SJCRH30 (cell line): ENCODE data around the gene BPIFB4. TPM values are rescaled to one million over a fixed set of nuclear protein-coding genes. Genes with fewer than 3 reads are reported as not detected.
"Not testable (repeated sequence)": the region's sequence is repeated elsewhere in the genome, so short reads cannot be mapped to it uniquely, and the experiment has no call there.

Experiments
- DNase-seq, 2 experiments: peaks; one replicate each; pipeline ENCODE4 v3.0.0-alpha.2; 2015 to 2020
- H3K27ac ChIP-seq: fragments of 250-450 bp; sonication (Bioruptor Pico); 2 replicates; pipeline ENCODE4 v1.5.1; 2020; ENCODE audit warnings: mild to moderate bottlenecking, moderate library complexity
- H3K27me3 ChIP-seq: fragments of 250-450 bp; sonication (Bioruptor Pico); 2 replicates; pipeline ENCODE4 v1.5.1; 2020; ENCODE audit warnings: mild to moderate bottlenecking, moderate library complexity
- H3K36me3 ChIP-seq: fragments of 250-450 bp; sonication (Bioruptor Pico); 2 replicates; pipeline ENCODE4 v1.5.1; 2020; ENCODE audit warnings: mild to moderate bottlenecking, moderate library complexity
- H3K4me1 ChIP-seq: fragments of 250-450 bp; sonication (Bioruptor Pico); 2 replicates; pipeline ENCODE4 v1.5.1; 2020; ENCODE audit warnings: mild to moderate bottlenecking, moderate library complexity
- H3K4me3 ChIP-seq: fragments of 250-450 bp; sonication (Bioruptor Pico); 2 replicates; pipeline ENCODE4 v1.5.1; 2020; ENCODE audit warnings: mild to moderate bottlenecking, moderate library complexity
- H3K9me3 ChIP-seq: fragments of 250-450 bp; sonication (Bioruptor Pico); replicated peaks from 2 replicates; pipeline ENCODE4 v1.5.1; 2020; ENCODE audit warnings: mild to moderate bottlenecking, moderate library complexity
- total RNA-seq: library from RNA; depleted of rRNA; stranded (reverse); fragments of >200 nt; shearing (Covaris generic); gene quantifications from 2 replicates; pipeline ENCODE4 v1.2.3, GENCODE V29; 2014; rRNA removed

BPIFB4 gene
- total RNA-seq, result 3.2 and 3.9 TPM in 2 replicates

- Histone ChIP-seq H3K36me3 (no peaks in the 10 kb centered on the region), H3K4me1 (peaks cover 40% of the 10 kb centered on the region), H3K4me3 (no peak within 1 kb of the TSS; the same call in 1 of the 2 replicates), H3K27ac (peak within 1 kb of the TSS; percentile 25; the same call in 1 of the 2 replicates), H3K9me3 (no peaks in the 10 kb centered on the region), H3K27me3 (no peaks in the 10 kb centered on the region)
- DNase-seq, result peak; percentile 81 to 84
These were observed at the start of gene BPIFB4 for GRCh38 chr20:33079259-33079658. TSS of gene BPIFB4 (plus strand) at chr20:33079643. CDS start at chr20:33081527, 1,884 bp downstream.

DNA sequence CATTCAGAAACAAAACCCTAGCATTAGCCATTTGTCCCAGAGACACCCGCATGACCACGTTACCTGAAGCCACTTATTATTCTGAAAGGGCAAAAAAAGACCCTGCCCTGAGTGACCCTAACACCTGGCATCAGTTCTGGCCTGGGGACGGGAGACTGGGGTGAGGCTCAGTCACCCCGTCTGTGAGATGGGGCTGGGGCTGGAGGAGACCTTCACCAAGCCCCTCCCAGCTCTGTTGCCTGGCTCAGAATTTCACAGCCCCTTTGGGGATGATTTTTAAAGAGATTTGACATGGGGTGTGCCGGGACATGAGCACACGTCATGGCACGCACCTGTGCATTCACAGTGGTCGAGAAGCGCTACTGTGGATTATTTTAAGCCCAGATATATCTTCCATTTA is 49.4 kb upstream of the BPIFB4 start:
- no peak overlapping the region for H3K27ac ChIP-seq
- H3K9me3 ChIP-seq, result no peaks in the 10 kb centered on the region
- no peaks in the 10 kb centered on the region for H3K36me3 ChIP-seq
- H3K4me3 ChIP-seq, result no peak overlapping the region
- DNase-seq, result no peak
- H3K27me3 ChIP-seq, result peaks cover 6% of the 10 kb centered on the region
- no peaks in the 10 kb centered on the region for H3K4me1 ChIP-seq

DNA sequence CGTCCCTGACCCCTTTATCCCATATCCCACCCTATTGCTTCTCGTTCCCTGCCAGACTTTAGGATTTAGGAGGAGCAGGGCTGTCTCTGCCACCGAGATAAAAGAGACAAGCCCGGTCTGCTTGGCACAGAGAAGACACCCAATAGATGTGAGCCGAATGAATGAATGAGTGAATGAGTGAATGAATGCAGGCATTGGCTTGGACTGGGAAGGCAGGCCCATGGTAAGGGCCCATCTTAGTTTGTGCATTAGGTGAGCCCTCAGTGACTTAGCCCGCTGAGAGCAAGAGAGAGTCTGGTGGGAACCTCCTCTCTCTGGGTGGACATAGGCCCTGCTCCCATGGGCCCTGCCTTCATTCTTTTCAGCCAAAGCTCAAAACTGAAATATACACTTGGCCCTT is 48.9 kb upstream of the BPIFB4 start:
- Histone ChIP-seq H3K9me3 (no peaks in the 10 kb centered on the region), H3K4me1 (no peaks in the 10 kb centered on the region), H3K36me3 (no peaks in the 10 kb centered on the region), H3K27ac (no peak overlapping the region), H3K4me3 (no peak overlapping the region), H3K27me3 (peaks cover 6% of the 10 kb centered on the region)
- no peak for DNase-seq

DNA sequence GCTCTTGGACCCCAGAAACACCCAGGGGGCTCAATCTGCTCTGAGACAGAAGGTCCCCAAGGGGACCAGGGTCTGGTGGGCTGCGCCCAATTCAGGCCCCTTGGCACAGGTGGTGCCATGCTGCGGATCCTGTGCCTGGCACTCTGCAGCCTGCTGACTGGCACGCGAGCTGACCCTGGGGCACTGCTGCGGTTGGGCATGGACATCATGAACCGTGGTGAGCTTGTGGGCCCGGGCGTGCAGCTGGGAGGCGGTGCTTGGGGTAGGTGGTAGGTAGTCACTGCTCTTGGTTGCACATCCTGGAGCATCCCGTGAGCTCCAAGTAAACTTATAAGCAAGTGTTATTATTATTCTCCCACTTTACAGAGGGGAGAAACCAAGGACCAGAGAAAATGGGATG is 47.9 kb upstream of the BPIFB4 start, which contains the start of gene BPIFB6:
Gene BPIFB6, plus strand, starts transcription at position 118 of the 400 bp plus-strand sequence. Its CDS starts 0 bp downstream, at position 118.
- peaks cover 4% of the 10 kb centered on the region; the same call in 1 of the 2 replicates for H3K4me1 ChIP-seq
- H3K27me3 ChIP-seq, result peaks cover 6% of the 10 kb centered on the region
- H3K36me3 ChIP-seq, result no peaks in the 10 kb centered on the region
- no peak for DNase-seq
- no peaks in the 10 kb centered on the region for H3K9me3 ChIP-seq
- H3K27ac ChIP-seq, result no peak within 1 kb of the TSS
- no peak within 1 kb of the TSS for H3K4me3 ChIP-seq

DNA sequence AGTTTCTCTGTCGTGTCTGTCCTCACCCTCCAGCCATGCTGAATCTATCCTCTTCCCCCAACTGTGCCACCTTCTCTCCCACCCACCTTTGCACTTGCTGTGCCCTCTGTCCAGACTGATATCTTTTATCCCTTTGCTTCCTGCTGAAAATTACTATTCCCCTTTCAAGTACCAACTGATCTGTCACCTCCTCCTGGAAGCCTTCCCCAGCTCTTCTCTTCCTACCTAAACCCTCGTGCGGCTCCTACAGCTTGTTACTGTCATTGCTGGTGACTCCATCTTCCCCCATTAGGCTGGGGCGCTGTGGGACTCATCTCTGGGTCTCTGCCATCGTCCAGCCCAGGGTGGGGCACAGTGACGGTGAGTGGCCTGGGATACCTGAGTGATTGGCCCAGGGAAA is 46.9 kb upstream of the BPIFB4 start:
- no peaks in the 10 kb centered on the region for H3K9me3 ChIP-seq
- peaks cover 4% of the 10 kb centered on the region; the same call in 1 of the 2 replicates for H3K4me1 ChIP-seq
- H3K4me3 ChIP-seq, result no peak overlapping the region
- no peak overlapping the region for H3K27ac ChIP-seq
- no peaks in the 10 kb centered on the region for H3K36me3 ChIP-seq
- H3K27me3 ChIP-seq, result peaks cover 6% of the 10 kb centered on the region
- DNase-seq, result no peak

DNA sequence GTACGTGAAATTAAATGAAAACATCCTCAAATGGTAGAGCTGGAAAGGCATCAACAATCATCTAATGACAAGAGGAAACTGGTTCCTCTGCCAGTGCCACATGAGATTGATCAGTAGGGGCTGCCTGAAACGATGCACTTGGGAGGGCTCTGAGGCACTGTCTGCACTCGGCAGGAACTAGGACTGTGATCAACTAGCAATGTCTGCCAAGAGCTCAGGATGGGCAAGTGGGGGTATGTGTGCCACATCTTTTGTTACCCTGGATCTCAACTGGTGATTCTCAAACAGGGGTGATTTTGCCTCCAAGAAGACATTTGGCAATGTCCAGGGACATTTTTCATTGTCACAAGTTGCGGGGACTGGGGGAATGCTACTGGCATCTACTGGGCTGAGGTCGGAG is 46.1 kb upstream of the BPIFB4 start:
- Histone ChIP-seq H3K4me1 (peaks cover 4% of the 10 kb centered on the region; the same call in 1 of the 2 replicates), H3K36me3 (no peaks in the 10 kb centered on the region), H3K27ac (no peak overlapping the region), H3K9me3 (no peaks in the 10 kb centered on the region), H3K27me3 (peaks cover 5% of the 10 kb centered on the region; the same call in 1 of the 2 replicates), H3K4me3 (no peak overlapping the region)
- DNase-seq, result no peak

DNA sequence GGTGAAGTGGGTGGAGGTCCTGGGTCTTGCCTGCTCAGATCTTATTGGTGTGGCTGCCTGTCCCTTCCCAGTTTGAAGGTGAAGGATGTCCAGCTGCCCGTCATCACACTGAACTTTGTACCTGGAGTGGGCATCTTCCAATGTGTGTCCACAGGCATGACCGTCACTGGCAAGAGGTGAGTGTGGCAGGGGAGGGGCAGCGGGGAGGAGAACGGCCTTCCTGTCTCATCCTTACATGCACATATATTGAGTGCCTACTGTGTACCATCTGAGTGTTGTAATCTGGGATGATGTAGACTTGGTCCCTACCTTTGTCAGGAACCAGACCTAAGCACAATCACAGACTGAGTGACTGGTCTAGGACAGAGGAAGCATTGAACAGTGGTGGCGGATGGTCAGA is 45.3 kb upstream of the BPIFB4 start:
- H3K4me3 ChIP-seq, result no peak overlapping the region
- no peak for DNase-seq
- H3K27me3 ChIP-seq, result no peaks in the 10 kb centered on the region; the same call in 1 of the 2 replicates
- peaks cover 4% of the 10 kb centered on the region; the same call in 1 of the 2 replicates for H3K4me1 ChIP-seq
- H3K36me3 ChIP-seq, result no peaks in the 10 kb centered on the region
- H3K9me3 ChIP-seq, result no peaks in the 10 kb centered on the region
- H3K27ac ChIP-seq, result no peak overlapping the region

DNA sequence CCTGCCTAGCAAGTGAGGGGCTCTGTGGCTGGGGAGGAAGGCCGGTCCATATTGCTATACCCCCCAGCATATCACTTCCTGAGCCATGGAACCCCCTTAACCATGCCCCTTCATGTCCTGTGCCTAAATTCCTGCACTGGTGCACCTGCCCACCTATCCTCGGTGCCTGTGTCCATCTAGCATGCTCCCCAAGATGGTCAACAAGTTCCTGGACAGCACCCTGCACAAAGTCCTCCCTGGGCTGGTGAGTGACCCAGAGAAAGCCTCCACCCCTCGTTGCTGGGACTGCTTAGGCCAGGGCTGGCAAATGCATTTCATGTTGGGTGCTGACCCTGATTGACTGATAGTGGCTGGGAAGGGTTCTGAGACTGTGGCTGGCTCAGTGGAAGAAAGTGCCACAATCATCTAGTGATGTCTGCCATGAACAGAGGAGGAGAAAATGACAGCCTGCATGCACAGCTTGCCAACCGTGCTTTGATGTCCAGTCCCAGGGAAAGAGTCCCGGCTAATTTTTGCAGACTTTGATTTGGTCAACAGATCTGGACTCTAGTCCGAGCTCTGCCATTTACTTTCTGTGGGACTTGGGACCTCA is 44.4 kb upstream of the BPIFB4 start:
- peaks cover 4% of the 10 kb centered on the region; the same call in 1 of the 2 replicates for H3K4me1 ChIP-seq
- no peaks in the 10 kb centered on the region for H3K36me3 ChIP-seq
- no peaks in the 10 kb centered on the region; the same call in 1 of the 2 replicates for H3K27me3 ChIP-seq
- no peak overlapping the region for H3K27ac ChIP-seq
- DNase-seq, result no peak
- no peak overlapping the region for H3K4me3 ChIP-seq
- H3K9me3 ChIP-seq, result no peaks in the 10 kb centered on the region

- Histone ChIP-seq H3K27ac (no peak overlapping the region), H3K4me3 (no peak overlapping the region)
These were observed 42.0 kb upstream of the BPIFB4 start for GRCh38 chr20:33037456-33037855.

DNA sequence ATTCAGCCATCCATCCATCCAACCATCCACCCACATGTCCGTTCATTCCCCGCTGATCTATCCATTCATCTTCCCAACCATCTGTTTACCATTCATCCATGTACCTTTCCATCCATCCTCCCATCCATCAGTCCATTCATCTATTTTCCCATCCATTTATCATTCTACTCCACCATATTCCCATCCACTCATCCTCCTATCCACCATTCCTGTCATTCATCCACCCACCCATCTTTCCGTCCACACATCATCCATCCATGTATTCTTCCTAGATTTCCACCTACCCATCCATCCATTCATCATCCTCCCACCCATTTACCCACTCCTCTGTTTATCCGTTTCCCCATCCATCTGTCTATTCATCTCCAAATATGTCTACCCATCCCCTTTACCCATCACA is 41.2 kb upstream of the BPIFB4 start:
- no peaks in the 10 kb centered on the region for H3K36me3 ChIP-seq
- DNase-seq, result no peak
- no peak overlapping the region for H3K4me3 ChIP-seq
- no peak overlapping the region for H3K27ac ChIP-seq
- no peaks in the 10 kb centered on the region for H3K9me3 ChIP-seq
- H3K4me1 ChIP-seq, result peaks cover 4% of the 10 kb centered on the region; the same call in 1 of the 2 replicates
- no peaks in the 10 kb centered on the region for H3K27me3 ChIP-seq

More at GRCh38 chr20:33037456-33037855, 42.0 kb upstream of the BPIFB4 start:
- DNase-seq, result peak; percentile 71 to 73
- peaks cover 4% of the 10 kb centered on the region; the same call in 1 of the 2 replicates for H3K4me1 ChIP-seq
- H3K9me3 ChIP-seq, result no peaks in the 10 kb centered on the region
- H3K27me3 ChIP-seq, result no peaks in the 10 kb centered on the region
- H3K36me3 ChIP-seq, result no peaks in the 10 kb centered on the region

DNA sequence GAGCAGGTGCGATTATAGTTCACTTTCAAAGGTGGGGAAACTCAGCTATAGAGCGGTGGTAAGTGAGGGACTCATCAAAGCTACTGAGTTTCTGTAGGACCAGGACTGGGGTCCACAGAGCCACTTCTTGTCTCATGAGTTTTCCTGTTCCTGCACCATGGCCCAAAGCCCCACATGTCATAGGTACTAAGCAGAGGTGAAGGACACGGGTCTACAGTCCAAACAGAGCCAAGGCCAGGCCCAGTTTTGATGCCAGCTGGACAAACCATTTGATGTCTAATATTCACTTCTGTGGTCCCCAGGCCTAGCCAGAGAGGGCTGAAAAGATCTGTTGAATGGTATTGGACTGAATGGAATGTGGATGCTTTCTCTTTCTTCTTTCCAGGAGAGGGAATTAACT is 37.0 kb upstream of the BPIFB4 start:
- no peaks in the 10 kb centered on the region for H3K4me1 ChIP-seq
- H3K9me3 ChIP-seq, result peaks cover 9% of the 10 kb centered on the region; the same call in 1 of the 2 replicates
- no peak for DNase-seq
- H3K27me3 ChIP-seq, result no peaks in the 10 kb centered on the region
- H3K36me3 ChIP-seq, result no peaks in the 10 kb centered on the region
- H3K4me3 ChIP-seq, result no peak overlapping the region
- no peak overlapping the region for H3K27ac ChIP-seq

DNA sequence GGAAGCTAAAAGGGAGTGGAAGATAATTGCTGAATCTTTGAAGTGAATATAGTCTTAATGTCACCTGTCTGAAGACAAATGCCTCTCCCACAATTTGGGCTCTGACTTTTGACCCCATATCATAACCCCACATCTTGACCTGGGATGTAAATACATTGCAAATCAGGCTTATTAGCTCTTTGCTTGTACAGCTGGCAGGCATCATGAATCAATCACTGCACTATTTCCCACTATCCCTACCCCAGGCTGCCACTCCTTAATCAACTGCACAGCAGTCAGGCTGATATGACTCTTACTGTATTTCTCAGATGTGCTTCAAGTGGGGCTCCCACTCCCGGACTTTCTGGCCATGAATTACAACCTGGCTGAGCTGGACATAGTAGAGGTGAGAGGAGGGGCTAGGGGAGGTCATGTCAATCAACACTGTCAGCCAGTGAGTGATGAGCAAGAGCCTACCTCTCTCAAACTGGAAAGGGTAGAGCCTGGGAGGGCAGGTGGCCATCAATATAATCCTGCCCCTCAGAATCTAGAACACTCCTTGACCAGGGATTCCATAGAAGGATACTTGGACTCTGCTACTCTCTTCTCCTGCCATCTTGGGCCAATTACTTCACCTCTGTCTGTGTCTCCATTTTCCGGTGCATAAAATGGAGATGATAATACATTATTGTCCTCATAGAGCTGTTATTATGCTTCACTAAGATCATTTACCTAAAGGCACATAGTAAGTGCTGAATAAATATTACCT is 36.3 kb upstream of the BPIFB4 start:
- H3K4me3 ChIP-seq, result no peak overlapping the region
- no peak overlapping the region for H3K27ac ChIP-seq
- H3K36me3 ChIP-seq, result no peaks in the 10 kb centered on the region
- no peak for DNase-seq
- H3K9me3 ChIP-seq, result peaks cover 9% of the 10 kb centered on the region; the same call in 1 of the 2 replicates
- no peaks in the 10 kb centered on the region for H3K4me1 ChIP-seq
- H3K27me3 ChIP-seq, result no peaks in the 10 kb centered on the region

- no peaks in the 10 kb centered on the region for H3K36me3 ChIP-seq
- no peak overlapping the region for H3K4me3 ChIP-seq
- no peak for DNase-seq
- peaks cover 9% of the 10 kb centered on the region; the same call in 1 of the 2 replicates for H3K9me3 ChIP-seq
- no peak overlapping the region for H3K27ac ChIP-seq
- H3K4me1 ChIP-seq, result no peaks in the 10 kb centered on the region
- no peaks in the 10 kb centered on the region for H3K27me3 ChIP-seq
These were observed 35.7 kb upstream of the BPIFB4 start for GRCh38 chr20:33043731-33044181.

GRCh38 chr20:33045129-33045721 is 34.2 kb upstream of the BPIFB4 start:
- not testable (repeated sequence) for H3K4me3 ChIP-seq, H3K27me3 ChIP-seq, H3K4me1 ChIP-seq, DNase-seq, H3K36me3 ChIP-seq, H3K27ac ChIP-seq, H3K9me3 ChIP-seq

DNA sequence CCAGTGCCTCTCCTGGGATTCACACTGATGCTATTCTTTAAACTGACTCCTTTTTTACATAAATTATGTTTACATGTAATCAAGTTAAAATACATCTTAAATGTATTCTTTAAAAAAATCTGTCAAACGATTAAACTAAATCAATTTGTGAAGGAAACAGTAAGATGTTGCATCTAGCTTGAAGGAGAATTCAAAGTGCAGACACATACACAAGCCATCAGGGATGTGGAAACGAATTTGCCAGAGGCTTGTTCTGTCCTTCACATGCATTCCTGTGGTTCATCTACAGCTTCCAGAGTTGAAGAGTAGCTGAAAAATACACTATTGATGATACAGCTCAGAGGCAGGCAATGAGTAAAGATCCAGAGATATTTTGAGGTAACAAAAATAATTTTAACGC is 33.0 kb upstream of the BPIFB4 start:
- no peaks in the 10 kb centered on the region for H3K27me3 ChIP-seq
- no peak overlapping the region for H3K4me3 ChIP-seq
- no peaks in the 10 kb centered on the region for H3K36me3 ChIP-seq
- no peak for DNase-seq
- H3K9me3 ChIP-seq, result peaks cover 9% of the 10 kb centered on the region; the same call in 1 of the 2 replicates
- no peaks in the 10 kb centered on the region for H3K4me1 ChIP-seq
- H3K27ac ChIP-seq, result no peak overlapping the region
